ENCODE measurements around the gene JUP. TPM values are rescaled to one million over a fixed set of nuclear protein-coding genes. Genes with fewer than 3 reads are reported as not detected.

Gene JUP
- total and polyA plus RNA-seq, 2 of the 13 experiments (the other 11 are each of a cell fraction or from before 2014, with no cell fraction given), result 12.1 to 20.6 TPM

DNA sequence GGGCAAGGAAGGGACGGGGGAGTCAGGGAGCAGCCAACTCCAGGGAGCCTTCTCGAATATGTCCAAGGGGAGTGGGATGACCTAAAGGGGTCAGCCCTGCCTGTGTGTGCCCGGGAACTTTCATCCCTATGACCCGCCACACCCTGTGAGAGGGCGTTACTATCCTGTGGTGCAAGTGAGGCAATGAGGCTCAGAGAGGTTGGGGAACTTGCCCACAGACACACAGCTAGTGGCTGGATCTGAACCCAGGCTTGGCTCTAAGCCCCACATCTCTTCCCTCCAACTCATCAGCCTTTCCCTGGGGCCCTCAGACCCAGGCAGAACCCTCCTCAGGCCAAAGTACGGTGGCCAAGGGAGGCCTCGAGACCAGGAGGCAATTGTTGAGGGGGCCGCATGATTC lies 23.2 kb downstream of the JUP start (continued):
- TF ChIP-seq TRIM24 (CRISPR knock-in tag; IDR thresholded peaks at IDR 0.05) (no peak), ZMYM3 (CRISPR knock-in tag; IDR thresholded peaks at IDR 0.05) (peak; percentile 42; the same call in 1 of the 2 replicates), ZNF790 (CRISPR knock-in tag; IDR thresholded peaks at IDR 0.05; ENCODE audit: borderline replicate concordance) (no peak), SATB2 (CRISPR knock-in tag; IDR thresholded peaks at IDR 0.05) (no peak)
- TF ChIP-seq, protein P1, sequence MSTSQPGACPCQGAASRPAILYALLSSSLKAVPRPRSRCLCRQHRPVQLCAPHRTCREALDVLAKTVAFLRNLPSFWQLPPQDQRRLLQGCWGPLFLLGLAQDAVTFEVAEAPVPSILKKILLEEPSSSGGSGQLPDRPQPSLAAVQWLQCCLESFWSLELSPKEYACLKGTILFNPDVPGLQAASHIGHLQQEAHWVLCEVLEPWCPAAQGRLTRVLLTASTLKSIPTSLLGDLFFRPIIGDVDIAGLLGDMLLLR (CRISPR knock-in tag; IDR thresholded peaks at IDR 0.05), result no peak

DNA sequence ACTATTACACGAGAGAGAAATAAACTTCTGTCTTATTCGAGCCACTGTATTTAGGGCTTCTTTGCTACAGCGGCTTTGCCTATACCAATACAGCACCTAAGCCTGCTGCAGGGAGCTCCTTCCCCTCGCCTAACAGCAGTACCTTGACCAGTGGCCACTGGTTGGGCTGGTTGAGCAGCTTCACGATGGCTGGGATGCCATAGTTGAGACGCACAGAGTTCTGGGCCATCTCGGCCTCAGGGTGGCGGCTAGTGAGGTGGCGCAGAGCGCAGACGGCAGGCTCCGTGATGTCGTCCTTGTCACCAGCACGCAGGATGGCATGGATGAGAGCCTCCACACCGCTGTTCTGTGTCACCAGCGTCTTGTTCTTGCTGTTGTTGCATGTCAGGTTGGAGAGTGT lies 23.7 kb downstream of the JUP start:
- WGBS (ENCODE audit: low lambda C conversion rate), result 95% methylated on average over 8 of the region's 16 CpGs
- H3K4me3 ChIP-seq (replicated peaks in 1 of 3; ENCODE audit: insufficient read depth in 1 of 3, low read depth in 2 of 3, low read length in 3 of 3), result no peak overlapping the region
- CTCF ChIA-PET (ENCODE audit: low intra/inter-chr PET ratio, low total read pairs), result no interaction called here
- H3K9ac ChIP-seq (ENCODE audit: insufficient read depth, low read depth, low read length), result no peak overlapping the region
- no peaks in the 10 kb centered on the region for H4K20me1 ChIP-seq (ENCODE audit: insufficient read depth, low read length)
- no TSS peak for BruUV-seq (replicated peaks)
- H3K36me3 ChIP-seq (replicated peaks in 1 of 2; ENCODE audit: control insufficient read depth in 1 of 2, insufficient read depth in 2 of 2, low read length in 2 of 2), result peaks cover 43 to 66% of the 10 kb centered on the region in 2 experiments; a peak in 4 of 5 replicates
- ATAC-seq, result no peak
- in situ Hi-C loops (cut with HindIII; ENCODE audit: extremely low pct_ligation_motif_present, low pct_unique_long_range_greater_than_20kb), result no loop called here
- H2AFZ ChIP-seq (ENCODE audit: low read length), result no peak overlapping the region
- H3K4me1 ChIP-seq (ENCODE audit: insufficient read depth, low read length), result no peaks in the 10 kb centered on the region
- no peak overlapping the region for H3K27ac ChIP-seq (ENCODE audit: extremely low read length, insufficient read depth, low read length)
- TF ChIP-seq HOXA3 (CRISPR knock-in tag; IDR thresholded peaks at IDR 0.05) (0 out of 2 replicates have a peak, but pooled peaks have one; percentile 22), ZNF205 (CRISPR knock-in tag; IDR thresholded peaks at IDR 0.05) (no peak)
- no peaks in the 10 kb centered on the region for H3K9me3 ChIP-seq (ENCODE audit: low read length)
- intact Hi-C loops (cut with micrococcal nuclease; ENCODE audit: unreplicated experiment), result no loop called here
- no peaks in the 10 kb centered on the region for H3K79me2 ChIP-seq (ENCODE audit: insufficient read depth, low read length)
- no peaks in the 10 kb centered on the region for H3K27me3 ChIP-seq (ENCODE audit: control insufficient read depth in 1 of 2, insufficient read depth in 2 of 2, low read length in 2 of 2)
- no peak overlapping the region for H3K4me2 ChIP-seq (ENCODE audit: low read depth, low read length)
- DNase-seq (ENCODE audit: low spot score), result no peak
- no peak for FAIRE-seq
- POLR2A ChIA-PET, result interaction anchor here (2.1 kb wide), 1 partner anchor 24 kb away, joined by 6 read pairs; the partner anchor contains the start of gene JUP

DNA sequence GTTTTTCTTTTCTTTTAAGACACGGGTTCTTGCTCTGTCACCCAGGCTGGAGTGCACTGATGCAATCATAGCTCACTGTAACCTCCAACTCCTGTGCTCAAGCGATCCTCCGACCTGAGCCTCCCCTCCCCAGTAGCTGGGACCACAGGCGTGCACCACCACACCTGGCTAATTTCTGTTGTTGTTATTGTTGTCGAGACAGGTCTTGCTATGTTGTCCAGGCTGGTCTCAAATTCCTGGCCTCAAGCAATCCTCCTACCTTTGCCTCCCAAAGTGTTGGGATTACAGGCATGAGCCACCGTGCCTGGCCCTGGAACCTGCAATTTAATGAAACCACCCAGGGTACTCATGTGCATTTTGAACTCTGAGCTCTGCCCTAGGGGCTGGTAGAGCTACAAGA lies 24.1 kb downstream of the JUP start:
- Histone ChIP-seq H3K9me3 (ENCODE audit: low read length) (no peaks in the 10 kb centered on the region), H3K27ac (ENCODE audit: extremely low read length, insufficient read depth, low read length) (no peak overlapping the region), H3K36me3 (replicated peaks in 1 of 2; ENCODE audit: control insufficient read depth in 1 of 2, insufficient read depth in 2 of 2, low read length in 2 of 2) (peaks cover 44 to 66% of the 10 kb centered on the region in 2 experiments; a peak in 4 of 5 replicates), H2AFZ (ENCODE audit: low read length) (no peak overlapping the region), H3K27me3 (ENCODE audit: control insufficient read depth in 1 of 2, insufficient read depth in 2 of 2, low read length in 2 of 2) (no peaks in the 10 kb centered on the region), H3K79me2 (ENCODE audit: insufficient read depth, low read length) (no peaks in the 10 kb centered on the region), H3K9ac (ENCODE audit: insufficient read depth, low read depth, low read length) (no peak overlapping the region), H3K4me2 (ENCODE audit: low read depth, low read length) (no peak overlapping the region), H3K4me1 (ENCODE audit: insufficient read depth, low read length) (no peaks in the 10 kb centered on the region), H4K20me1 (ENCODE audit: insufficient read depth, low read length) (no peaks in the 10 kb centered on the region), H3K4me3 (replicated peaks in 1 of 3; ENCODE audit: insufficient read depth in 1 of 3, low read depth in 2 of 3, low read length in 3 of 3) (no peak overlapping the region)
- intact Hi-C loops (cut with micrococcal nuclease; ENCODE audit: unreplicated experiment) (no loop called here), in situ Hi-C loops (cut with HindIII; ENCODE audit: extremely low pct_ligation_motif_present, low pct_unique_long_range_greater_than_20kb) (no loop called here)
- ChIA-PET CTCF (ENCODE audit: low intra/inter-chr PET ratio, low total read pairs) (no interaction called here), POLR2A (interaction anchor here (2.1 kb wide), 1 partner anchor 24 kb away, joined by 6 read pairs; the partner anchor contains the start of gene JUP)
- no peak for FAIRE-seq
- no peak for ATAC-seq
- DNase-seq (ENCODE audit: low spot score), result no peak
- BruUV-seq (replicated peaks), result no TSS peak
- TF ChIP-seq, protein P2, sequence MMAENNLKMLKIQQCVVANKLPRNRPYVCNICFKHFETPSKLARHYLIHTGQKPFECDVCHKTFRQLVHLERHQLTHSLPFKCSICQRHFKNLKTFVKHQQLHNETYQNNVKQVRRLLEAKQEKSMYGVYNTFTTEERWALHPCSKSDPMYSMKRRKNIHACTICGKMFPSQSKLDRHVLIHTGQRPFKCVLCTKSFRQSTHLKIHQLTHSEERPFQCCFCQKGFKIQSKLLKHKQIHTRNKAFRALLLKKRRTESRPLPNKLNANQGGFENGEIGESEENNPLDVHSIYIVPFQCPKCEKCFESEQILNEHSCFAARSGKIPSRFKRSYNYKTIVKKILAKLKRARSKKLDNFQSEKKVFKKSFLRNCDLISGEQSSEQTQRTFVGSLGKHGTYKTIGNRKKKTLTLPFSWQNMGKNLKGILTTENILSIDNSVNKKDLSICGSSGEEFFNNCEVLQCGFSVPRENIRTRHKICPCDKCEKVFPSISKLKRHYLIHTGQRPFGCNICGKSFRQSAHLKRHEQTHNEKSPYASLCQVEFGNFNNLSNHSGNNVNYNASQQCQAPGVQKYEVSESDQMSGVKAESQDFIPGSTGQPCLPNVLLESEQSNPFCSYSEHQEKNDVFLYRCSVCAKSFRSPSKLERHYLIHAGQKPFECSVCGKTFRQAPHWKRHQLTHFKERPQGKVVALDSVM (CRISPR knock-in tag; IDR thresholded peaks at IDR 0.05), result peak; percentile 31; the same call in 1 of the 2 replicates
- no peak for TF ChIP-seq BORCS8-MEF2B (CRISPR knock-in tag; IDR thresholded peaks at IDR 0.05)
- 79% methylated on average over 6 of the region's 6 CpGs for WGBS (ENCODE audit: low lambda C conversion rate)
